ENCODE data around the gene KCNK1.
"Not testable (repeated sequence)": the region's sequence is repeated elsewhere in the genome, so short reads cannot be mapped to it uniquely, and the experiment has no call there.

Gene KCNK1

DNA sequence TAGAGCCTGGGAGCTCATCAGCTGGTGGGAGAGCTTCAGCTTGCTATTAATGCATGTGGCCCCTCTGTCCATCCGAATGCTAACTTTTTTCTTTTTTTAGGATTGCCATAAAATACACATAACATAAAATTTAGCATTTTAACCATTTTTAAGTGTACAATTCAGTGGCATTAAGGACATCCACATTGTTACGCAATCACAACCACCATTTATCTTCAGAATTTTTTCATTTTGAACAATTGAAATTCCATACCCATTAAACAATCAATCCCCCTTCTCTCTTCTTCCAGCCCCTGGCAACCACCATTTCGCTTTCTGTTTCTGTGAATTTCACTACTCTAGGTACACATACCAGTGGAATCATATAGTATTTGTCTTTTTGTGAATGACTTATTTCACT is 4.9 kb upstream of the KCNK1 start:
- DNase-seq: no peak

DNA sequence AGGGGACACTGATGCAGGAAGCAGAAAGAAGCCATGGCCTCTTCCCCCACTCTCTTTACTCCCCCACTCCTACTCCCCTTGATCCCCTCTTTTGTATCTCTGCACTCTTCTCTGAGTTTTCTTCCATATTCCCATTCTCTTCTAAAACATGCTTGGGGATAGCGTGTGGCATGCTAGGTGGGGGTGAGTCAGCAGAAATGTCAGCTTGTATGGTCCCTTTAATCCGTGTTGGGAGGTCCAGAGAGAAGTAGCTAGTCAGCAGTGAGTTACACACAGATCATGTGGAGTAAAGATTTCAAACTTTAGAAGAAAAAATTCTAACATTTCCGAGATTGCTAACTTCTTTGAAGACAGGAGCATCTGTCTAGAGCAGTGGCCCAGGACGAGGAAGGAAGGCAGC is 4.0 kb upstream of the KCNK1 start:
- no peak for DNase-seq

DNA sequence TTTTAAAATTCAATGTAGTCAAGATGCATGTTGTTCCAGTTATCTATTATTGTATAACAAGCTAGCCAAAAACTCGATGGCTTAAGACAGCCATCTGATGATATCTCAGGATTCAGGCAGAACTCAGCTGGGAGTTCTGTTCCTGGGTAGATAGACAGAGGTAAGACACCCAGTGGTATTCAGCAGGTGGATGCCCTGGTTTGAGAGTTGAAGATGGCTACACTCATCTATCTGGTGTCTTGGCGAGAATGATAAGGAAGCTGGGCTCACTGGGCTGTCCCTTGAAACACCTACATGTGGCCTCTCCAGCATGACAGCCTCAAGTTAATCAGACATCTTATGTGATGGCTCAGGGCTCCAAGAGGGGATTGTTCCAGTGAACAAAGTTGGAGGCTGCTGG is 3.3 kb upstream of the KCNK1 start:
- no peak for DNase-seq

DNA sequence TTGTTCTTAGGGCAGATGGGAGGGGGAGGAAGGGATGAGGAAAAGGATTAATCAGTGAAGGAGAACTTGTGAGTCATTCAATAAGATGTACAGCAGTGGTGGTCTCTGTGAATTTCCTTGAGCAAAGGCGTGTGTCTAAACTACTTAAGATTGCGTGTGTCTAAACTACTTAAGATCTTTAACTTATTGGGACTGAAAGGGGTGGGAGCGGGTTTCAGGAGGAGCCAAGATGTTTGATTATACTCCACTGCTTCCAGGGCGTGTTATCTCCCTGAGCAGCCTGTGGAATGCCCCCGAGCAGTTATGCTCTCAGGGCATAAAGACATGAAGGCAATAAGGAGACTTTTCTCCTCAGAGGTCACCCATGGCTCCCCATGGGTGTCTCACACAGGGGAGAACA is 2.5 kb upstream of the KCNK1 start:
- not testable (repeated sequence) for DNase-seq

DNA sequence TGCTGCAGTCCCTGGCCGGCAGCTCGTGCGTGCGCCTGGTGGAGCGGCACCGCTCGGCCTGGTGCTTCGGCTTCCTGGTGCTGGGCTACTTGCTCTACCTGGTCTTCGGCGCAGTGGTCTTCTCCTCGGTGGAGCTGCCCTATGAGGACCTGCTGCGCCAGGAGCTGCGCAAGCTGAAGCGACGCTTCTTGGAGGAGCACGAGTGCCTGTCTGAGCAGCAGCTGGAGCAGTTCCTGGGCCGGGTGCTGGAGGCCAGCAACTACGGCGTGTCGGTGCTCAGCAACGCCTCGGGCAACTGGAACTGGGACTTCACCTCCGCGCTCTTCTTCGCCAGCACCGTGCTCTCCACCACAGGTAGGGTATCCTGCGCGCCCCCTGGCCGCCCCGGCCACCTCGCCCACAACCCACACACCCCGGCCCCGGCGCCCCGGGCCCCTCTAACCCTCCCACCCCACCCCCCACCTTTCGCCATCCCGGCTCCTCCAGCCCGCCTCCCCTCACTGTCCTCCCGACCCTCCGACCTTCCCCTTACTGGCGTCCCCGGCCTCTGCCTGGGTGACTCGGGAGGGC is 352 bp downstream of the KCNK1 start:
- peak; percentile 62 for DNase-seq

DNA sequence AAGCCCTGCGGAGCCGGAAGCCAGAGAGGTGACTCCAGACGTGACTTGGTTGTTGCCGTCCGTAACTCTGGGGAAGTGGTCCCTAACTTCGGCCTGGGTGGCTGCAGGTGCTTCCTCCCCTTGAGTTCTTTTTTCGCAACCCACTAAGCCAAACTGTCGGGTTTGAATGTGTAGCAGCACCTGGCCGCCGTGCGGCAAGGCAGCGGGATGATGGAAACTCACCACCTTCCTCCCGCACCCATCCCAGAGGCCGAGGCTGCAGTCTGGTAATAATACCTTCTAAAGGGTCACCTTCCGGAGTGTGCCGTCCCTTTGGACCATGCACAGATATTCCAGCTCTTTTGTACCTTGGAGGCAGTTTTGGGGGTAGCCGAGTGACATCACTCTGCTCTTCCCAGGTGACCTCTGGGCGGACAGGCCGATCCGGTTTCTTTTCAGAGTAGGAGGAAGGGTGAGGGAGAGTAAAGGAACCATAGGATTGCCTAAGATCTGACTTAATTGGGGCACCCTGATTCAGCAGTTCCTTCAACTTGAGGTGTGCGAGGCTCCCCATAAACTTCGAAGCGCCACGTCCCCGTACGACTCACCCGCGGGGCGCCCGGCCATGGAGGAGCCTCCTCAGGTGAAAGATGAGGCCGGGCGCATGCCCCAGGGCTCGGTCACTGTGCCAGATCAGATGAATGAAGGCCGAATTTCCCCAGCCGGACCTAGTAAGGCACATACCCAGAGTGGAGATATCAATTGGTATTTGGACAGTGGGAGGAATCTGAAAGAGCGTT is 1.0 kb downstream of the KCNK1 start:
- DNase-seq: peak; percentile 37

DNA sequence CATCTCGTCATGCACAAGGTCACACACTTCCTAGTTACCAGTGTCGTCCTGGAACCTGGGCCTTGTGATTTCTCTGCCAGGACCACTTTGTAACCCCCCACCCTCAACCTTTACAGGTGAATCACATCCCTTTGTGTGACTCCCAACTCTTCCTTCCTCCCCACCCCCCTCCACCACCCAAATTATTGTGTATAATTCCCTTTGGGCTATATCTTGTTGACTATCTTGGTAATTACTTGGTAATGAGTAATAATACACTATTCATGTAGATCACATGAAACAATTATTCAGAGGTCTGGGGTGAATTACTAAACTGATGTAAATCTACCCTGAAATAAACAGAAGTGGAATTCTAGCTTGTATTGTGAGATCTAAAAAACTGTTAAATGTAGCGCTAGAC is 1.7 kb downstream of the KCNK1 start:
- DNase-seq: no peak

DNA sequence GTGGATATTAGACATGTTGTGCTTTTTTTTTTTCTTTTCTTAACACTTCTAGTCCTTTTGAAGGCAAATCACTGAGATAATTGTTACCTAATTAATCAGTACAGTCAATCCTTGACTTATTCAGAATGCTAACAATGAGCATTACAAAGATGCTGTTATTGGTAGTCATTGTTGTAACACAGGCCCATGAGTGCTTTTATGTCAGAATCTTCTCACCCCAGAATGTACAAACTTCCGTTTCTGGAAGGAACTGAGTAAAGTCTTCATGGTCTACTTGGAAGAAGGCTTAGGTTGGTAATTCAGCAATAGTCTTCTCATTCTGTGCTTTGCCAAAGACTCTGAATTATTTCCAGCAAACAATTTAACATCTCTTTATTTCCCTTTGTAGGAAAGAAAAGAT is 3.1 kb downstream of the KCNK1 start:
- DNase-seq: no peak

DNA sequence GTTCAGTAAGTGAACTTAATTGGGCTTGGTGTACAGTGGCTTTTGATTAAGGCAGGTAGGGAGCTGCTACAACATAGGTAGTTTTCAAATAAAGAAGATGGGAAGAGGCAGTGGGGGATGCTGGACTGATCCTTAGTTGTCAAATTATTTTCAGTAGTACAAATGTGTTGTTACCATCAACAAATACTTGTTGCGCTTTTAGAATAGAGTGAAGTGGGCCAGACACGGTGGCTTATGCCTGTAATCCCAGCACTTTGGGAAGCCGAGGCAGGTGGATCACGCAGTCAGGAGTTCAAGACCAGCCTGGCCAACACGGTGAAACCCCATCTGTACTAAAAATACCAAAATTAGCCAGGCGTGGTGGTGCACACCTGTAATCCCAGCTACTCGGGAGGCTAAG is 5.5 kb downstream of the KCNK1 start:
- not testable (repeated sequence) for DNase-seq

DNA sequence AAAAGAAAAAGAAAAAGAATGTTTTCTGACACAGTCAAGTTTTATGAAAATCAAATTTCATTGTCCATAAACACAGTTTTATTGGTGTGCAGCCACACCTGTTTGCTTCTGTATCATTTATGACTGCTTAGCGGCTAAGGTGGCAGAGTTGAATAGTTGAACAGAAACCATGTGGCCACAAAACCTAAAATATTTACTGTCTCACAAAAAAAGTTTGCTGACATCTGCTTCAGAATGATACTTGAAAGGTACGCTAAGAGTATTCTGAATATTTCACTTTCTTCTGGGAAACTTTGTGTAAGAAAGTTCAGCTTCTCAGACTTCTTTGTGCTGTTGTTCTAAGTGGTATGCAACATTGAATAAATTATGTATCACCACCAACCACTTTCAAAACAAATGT is 6.2 kb downstream of the KCNK1 start:
- no peak for DNase-seq

DNA sequence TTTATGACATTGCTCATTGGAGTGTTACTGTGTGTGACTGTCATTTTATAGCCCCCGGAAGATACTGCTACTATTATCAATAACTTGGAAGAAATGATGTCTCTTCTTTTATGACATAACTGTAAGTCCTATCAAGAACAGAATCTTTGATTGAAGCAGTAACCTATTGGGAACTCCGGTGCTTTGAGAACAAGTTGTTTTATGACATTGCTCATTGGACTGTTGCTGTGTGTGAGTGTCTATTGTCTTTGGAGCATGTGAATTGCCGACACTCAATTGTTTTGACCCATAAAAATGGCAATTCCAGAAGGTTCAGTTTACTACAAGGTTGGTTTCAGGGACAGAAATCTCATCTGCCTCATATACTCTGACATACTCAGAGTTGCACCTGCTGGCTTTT is 8.0 kb downstream of the KCNK1 start:
- DNase-seq: no peak

DNA sequence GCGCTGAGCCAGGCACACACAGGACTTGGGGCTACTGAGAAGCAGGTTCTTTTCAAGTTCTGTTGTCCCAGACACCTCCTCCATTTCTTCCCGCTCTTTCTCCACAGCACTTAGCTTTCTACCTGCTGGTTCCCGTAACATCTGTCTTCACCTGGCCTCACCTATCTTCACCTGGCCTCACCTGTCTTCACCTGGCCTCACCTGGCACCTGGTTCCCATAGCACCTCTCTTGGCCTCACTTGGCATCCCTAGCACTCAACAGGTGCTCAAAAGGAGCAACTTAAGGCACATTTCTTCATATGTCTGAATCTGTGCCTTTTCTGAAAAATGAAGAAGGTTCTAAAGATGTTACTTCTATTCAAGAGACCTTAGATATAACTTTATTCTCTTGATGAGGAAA is 10.4 kb downstream of the KCNK1 start:
- DNase-seq: no peak

DNA sequence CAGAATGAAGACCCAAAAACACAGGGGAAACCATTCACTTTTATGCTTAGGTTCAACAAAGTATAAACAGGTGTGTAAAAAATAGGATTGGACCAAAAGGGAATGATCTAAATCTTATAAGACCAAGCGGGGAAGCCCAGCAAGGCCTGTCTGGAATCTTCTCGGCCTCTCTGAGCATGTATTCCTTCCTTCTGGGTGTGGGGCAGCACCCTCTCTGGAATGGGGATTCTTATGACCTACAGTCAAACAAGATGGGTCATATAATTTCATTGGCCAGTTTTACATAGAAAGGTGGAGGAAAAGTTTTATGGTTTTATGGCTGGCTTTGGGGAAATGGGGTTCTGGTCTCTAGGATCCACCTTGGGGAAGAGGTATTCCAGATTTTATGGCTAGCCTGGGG is 11.2 kb downstream of the KCNK1 start:
- no peak for DNase-seq

DNA sequence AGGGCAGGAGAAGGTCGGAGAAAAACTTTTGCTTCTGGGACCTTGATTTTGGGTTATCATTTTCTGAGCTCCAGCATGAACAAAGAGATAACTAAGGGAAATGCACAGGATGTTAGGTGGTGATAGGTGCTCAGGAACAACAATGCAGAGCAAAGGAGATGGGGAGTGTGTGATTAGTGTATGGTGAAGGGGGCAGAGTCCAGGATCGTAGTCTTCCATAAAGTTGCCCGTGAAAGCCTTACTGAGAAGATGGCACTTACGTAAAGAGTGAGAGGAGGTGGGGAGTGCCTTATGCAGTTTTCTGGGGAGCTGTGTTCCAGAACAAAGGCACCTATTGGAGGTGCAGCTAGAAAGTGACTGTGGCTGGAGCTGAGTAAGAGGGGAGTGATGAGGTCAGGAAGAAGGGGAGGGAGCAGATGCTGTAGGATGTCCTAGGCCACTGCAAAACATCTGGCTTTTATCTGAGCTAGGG is 11.6 kb downstream of the KCNK1 start:
- no peak for DNase-seq

DNA sequence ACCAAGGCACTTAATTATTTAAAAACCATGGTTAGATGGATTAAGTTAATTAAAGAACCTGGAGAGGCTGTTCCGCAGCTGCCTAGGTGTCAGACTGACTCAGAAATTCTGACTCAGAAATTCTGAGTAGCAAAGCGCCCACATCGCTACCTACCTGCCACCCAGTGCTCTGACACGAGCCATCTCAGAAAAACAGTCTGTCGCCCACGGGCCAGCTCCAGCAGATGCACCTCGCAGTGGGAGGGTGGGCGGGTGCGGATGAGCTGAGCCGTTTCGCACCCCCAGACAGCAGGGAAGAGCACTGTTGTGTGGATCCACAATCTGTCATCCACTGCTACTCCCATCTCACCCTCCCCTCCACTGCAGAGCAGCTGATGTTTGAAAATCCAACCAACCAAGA is 13.5 kb downstream of the KCNK1 start:
- DNase-seq: peak; percentile 93

DNA sequence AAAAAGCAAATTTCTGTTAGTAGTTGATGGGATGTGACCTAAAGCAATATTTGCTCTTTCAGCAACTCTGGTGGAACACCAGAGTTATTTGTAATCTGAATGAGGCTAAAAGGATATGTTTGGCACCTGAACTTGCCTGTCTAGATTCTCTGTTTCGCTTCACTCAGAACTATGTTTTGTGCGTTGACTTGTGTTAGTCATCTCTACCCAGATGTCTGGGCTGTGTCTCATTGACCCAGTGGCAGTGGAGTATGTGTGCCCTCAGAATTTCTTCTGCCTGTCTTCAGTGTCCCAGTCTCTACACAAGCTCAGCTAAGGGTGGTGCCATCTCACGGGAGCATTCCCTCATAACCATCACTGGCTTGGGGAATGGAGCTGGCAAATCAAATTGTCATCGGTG is 13.9 kb downstream of the KCNK1 start:
- DNase-seq: no peak

DNA sequence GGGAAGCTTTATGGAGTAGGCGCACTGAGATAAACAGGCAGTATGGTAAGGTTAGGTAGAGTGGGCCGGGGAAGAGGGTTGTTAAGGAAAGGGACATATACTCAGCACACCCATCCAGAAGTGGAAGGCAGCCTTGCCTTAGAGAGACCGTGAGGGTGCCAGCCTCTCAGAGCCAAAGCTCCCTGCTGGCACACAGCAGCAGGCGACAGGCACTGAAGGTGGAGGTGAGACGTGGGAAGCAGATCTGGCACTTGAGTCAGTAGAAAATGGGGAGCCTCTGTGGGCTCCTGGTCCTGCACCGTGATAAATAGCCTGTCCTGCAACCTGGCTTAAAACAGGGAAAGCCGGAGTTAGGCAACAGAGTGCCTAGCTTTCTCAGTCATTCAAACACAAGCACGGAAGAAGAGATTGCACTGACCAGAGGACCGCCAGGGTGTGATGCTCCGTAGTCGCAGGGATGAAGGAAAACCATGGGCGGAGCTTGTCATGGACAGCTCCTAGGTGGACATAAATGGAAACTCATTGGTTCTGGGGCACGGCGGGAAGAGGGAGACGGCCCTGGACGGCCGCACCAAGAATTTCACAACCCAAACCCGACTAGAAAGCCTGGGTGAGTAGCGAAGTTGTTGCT is 15.5 kb downstream of the KCNK1 start:
- no peak for DNase-seq

DNA sequence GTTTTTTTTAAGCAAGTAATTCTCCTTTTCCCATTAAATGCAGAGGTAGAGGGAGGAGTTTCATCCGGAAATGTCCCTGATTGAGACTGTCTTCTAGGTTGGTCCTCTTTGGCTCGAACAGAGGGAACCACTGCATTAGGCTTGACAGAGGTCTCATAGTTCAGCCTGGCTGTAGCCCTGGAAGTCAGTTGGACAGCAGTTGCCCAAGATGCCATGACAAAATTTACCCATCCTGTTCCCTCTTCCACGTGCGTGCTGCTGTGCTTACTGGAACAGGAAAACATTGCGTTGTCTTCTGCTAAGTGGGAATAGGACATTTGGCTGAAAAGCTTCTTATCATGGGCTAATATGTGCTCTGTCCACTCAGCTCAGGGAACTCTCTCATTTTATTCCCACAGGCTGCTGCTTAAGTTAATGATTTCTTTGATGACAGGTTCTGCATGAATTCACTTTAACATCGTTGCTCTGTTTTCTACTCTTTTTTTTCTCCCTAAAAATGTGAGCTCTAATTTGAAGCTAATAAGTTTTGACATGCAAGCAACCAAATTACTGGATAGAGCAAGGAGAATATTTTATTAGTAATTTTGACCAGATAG is 18.0 kb downstream of the KCNK1 start:
- no peak for DNase-seq

DNA sequence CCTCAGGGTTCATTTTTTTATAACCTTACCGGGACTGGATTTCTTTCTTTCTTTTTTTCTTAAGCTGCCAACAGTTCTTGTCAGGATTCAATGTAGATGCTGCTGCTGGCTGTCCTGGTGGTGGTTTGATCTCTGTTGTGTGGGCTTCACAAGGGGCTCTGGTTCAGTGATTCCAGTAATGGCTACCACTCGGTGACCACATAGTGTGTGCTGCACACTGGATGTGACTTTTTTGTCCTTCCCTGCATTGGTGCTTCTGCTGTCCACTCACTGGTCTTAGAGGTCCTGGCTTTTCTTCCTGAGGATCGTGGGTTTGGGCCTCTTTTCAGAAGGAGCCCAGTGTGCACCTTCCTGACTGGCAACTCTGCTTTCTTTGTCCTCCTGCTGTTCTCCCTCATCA is 18.5 kb downstream of the KCNK1 start:
- no peak for DNase-seq

DNA sequence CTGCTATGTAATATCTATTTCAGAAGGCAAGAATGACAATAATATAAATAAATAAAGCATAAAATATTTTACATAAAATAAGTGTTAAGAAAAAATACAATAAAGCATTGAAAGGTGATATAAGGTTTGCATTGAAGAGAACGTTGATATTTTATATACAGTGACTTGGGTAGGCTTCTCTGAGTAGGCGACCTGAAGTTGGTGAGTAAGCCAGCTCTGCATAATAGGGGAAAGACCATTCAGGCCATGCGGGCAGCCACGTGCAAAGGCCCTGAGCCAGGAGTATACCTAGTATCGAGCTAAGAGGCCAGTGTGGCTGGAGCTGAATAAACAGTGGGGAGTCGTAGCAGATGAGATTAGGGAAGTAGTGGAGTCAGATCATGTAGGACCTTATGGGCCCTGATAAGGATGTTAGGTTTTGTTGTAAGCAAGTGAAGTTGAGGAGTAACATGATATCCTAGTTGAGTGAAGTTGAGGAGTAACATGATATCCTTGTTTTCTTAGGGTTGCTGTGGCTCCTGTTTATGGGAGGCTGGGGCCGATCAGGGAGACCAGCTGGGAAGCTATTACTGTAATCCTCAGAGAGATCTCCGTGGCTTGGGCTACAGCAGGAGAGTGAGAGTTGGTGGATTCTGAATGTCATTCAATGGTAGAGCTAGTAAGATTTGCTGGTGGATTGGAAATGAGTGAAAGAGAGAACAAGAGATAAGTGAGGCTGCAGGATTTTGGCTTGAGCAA is 22.0 kb downstream of the KCNK1 start:
- DNase-seq: peak; percentile 98

DNA sequence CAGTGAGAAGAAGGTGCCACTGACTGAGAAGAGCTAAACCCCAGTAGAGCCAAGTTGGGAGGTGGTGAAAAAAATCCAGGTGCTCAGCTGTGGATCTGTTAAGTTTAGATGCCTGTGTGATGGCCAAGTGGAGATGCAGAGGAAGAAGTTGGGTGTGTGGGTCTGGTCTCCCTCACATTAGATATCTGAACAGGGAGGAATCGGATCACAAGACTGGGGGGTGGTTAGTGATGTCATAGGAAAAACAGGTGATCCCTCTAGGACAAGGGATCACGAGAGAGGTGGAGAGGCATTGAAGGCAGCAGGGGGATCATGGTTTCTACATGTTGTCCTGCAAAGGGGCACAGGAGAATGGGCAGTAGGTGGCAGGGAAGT is 22.6 kb downstream of the KCNK1 start:
- no peak for DNase-seq

DNA sequence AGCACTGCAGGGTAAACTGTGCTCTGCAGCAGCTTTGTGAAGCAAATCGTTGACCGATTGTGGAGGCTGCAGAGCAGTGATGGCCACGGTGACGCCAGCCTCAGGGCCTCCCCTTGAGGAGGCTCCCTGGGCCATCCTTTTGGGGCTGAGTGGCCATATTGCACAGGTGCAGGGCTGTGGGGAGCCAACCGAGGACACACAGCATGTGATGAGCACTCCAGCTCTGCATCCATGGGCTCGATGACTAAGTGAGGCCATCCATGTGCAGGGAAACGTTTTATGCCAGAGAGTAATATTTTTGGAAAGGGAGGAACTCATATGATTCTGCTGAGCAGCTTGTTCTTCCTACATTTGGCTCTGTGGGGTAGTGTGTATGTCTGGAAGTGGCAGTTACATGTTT is 24.6 kb downstream of the KCNK1 start:
- DNase-seq: no peak

DNA sequence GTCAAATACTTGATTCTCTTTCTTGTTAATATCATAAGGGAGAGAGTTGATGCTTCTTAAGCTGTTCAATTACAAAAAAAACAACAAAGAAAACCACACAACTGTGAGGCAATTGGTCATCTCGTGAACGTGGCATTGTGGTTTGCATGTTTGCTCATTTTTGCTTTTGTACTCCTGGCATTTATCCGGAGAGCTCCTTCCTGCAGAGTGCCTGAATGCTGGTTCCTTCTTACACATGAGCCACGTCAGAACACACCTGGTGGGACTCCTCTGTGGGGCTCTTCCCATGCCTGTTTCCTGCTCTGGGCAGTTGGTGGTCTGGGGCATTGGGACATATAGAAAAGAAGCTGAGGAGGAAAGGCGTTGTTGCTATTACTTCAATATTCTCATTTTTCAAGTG is 25.7 kb downstream of the KCNK1 start:
- DNase-seq: no peak
